ENCODE measurements around the gene ARSB.

DNA sequence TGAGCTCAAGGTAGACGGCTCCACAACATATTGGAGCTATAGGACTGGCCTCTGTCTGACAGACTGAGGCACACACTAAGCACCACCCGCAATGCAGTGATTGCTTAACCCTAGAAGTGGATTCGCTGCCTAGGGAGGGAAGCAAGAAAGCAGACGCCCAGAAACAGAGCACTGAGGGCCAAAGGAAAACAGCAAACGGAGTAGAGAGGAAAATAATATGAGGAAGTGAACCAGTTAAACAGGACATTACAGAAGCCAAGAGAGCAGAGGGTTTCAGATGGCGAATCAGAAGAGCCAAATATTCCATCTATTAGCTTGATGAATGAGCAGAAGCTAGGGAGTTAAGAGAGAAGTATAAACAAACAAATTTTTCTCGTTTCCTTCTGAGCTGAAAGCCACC, 197.3 kb downstream of the ARSB start:
- TF ChIP-seq POLR2A (IDR thresholded peaks at IDR 0.05) (no peak), EP300 (IDR thresholded peaks at IDR 0.05) (no peak), POLR2AphosphoS5 (IDR thresholded peaks at IDR 0.05) (no peak)
- TF ChIP-seq, protein P1, sequence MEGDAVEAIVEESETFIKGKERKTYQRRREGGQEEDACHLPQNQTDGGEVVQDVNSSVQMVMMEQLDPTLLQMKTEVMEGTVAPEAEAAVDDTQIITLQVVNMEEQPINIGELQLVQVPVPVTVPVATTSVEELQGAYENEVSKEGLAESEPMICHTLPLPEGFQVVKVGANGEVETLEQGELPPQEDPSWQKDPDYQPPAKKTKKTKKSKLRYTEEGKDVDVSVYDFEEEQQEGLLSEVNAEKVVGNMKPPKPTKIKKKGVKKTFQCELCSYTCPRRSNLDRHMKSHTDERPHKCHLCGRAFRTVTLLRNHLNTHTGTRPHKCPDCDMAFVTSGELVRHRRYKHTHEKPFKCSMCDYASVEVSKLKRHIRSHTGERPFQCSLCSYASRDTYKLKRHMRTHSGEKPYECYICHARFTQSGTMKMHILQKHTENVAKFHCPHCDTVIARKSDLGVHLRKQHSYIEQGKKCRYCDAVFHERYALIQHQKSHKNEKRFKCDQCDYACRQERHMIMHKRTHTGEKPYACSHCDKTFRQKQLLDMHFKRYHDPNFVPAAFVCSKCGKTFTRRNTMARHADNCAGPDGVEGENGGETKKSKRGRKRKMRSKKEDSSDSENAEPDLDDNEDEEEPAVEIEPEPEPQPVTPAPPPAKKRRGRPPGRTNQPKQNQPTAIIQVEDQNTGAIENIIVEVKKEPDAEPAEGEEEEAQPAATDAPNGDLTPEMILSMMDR (IDR thresholded peaks at IDR 0.05), result no peak

Data from gastroesophageal sphincter (tissue), 3 donors.